NB4 (cell line): Measurements from ENCODE around the gene PEX5.

Experiments
- MYC ChIP-seq: IDR thresholded peaks from 2 replicates; pipeline ENCODE4 v1.6.1; 2011; ENCODE audit warnings: low read depth, low read length
- POLR2A ChIP-seq: IDR thresholded peaks from 2 replicates; pipeline ENCODE4 v1.6.1; 2011; ENCODE audit warnings: mild to moderate bottlenecking; ENCODE audit not compliant: insufficient read length; ENCODE audit errors: extremely low read depth
- TF ChIP-seq, protein P1 (sequence below): IDR thresholded peaks from one replicate; pipeline ENCODE4 v1.5.1; 2012; ENCODE audit warnings: low read depth, low read length
- TF ChIP-seq, protein P2 (sequence below): IDR thresholded peaks from 2 replicates; pipeline ENCODE4 v1.6.1; 2011; ENCODE audit warnings: low read depth, low read length

DNA sequence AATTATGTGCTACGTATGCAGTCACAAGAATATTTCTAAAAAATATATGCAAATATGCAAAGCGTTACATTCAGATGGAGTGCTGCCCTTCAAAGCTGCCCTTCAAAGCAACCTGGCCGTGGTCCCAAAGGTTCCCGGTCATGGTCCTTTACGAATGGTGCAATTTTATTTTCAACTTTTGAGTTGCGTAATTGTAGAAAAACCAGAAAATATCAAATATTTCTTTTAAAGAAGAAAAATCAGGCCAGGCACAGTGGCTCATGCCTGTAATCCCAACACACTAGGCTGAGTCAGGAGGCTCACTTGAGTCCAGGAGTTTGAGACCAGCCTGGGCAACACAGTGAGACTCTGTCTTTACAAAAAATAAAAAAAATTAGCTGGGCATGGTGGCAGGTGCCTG is 38.0 kb upstream of the PEX5 start:
- TF ChIP-seq, protein P1, sequence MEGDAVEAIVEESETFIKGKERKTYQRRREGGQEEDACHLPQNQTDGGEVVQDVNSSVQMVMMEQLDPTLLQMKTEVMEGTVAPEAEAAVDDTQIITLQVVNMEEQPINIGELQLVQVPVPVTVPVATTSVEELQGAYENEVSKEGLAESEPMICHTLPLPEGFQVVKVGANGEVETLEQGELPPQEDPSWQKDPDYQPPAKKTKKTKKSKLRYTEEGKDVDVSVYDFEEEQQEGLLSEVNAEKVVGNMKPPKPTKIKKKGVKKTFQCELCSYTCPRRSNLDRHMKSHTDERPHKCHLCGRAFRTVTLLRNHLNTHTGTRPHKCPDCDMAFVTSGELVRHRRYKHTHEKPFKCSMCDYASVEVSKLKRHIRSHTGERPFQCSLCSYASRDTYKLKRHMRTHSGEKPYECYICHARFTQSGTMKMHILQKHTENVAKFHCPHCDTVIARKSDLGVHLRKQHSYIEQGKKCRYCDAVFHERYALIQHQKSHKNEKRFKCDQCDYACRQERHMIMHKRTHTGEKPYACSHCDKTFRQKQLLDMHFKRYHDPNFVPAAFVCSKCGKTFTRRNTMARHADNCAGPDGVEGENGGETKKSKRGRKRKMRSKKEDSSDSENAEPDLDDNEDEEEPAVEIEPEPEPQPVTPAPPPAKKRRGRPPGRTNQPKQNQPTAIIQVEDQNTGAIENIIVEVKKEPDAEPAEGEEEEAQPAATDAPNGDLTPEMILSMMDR = no peak
- no peak for TF ChIP-seq POLR2A
- TF ChIP-seq, protein P2, sequence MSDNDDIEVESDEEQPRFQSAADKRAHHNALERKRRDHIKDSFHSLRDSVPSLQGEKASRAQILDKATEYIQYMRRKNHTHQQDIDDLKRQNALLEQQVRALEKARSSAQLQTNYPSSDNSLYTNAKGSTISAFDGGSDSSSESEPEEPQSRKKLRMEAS = no peak
- no peak for TF ChIP-seq MYC
